GM23338 (cell line): ENCODE data around the gene PMM1. TPM values are rescaled to one million over a fixed set of nuclear protein-coding genes. Genes with fewer than 3 reads are reported as not detected.
"Not testable (repeated sequence)": the region's sequence is repeated elsewhere in the genome, so short reads cannot be mapped to it uniquely, and the experiment has no call there.

Experiments used
- ATAC-seq: fragments of 200-7000 bp; cut with Tn5 transposase; 3 replicates; pipeline ENCODE4 v1.9.1; 2020
- DNase-seq: peaks from one replicate; pipeline ENCODE4 v3.0.0-alpha.2; 2015; ENCODE audit warnings: low spot score
- H2AFZ ChIP-seq: fragments of 200-600 bp; sonication (generic); 2 replicates; pipeline ENCODE4 v1.8.0; 2016; ENCODE audit warnings: antibody characterized with exemption, mild to moderate bottlenecking, moderate library complexity
- H3F3A ChIP-seq: fragments of 200-600 bp; sonication (generic); replicated peaks from 2 replicates; pipeline ENCODE4 v1.8.0; 2017; ENCODE audit warnings: antibody characterized with exemption, mixed run types, low read depth
- H3K27ac ChIP-seq: fragments of 200-600 bp; sonication (generic); 2 replicates; pipeline ENCODE4 v1.6.1; 2016; ENCODE audit warnings: low read depth
- H3K27me3 ChIP-seq: fragments of 200-600 bp; sonication (generic); 2 replicates; pipeline ENCODE4 v1.8.0; 2016; ENCODE audit warnings: mild to moderate bottlenecking, mixed run types, moderate library complexity; ENCODE audit not compliant: insufficient read depth
- H3K36me3 ChIP-seq: fragments of 200-600 bp; sonication (generic); 2 replicates; pipeline ENCODE4 v1.8.0; 2016; ENCODE audit warnings: mild to moderate bottlenecking; ENCODE audit not compliant: insufficient read depth
- H3K4me1 ChIP-seq: fragments of 200-600 bp; sonication (generic); 2 replicates; pipeline ENCODE4 v1.8.0; 2016; ENCODE audit warnings: mild to moderate bottlenecking, moderate library complexity; ENCODE audit not compliant: insufficient read depth
- H3K4me2 ChIP-seq: fragments of 200-600 bp; sonication (generic); 2 replicates; pipeline ENCODE4 v1.7.1; 2017; ENCODE audit warnings: mixed run types
- H3K4me3 ChIP-seq: fragments of 200-600 bp; sonication (generic); 2 replicates; pipeline ENCODE4 v1.6.1; 2016; ENCODE audit warnings: mixed run types
- H3K79me2 ChIP-seq: fragments of 200-600 bp; sonication (generic); replicated peaks from 2 replicates; pipeline ENCODE4 v1.8.0; 2017; ENCODE audit warnings: mild to moderate bottlenecking; ENCODE audit not compliant: insufficient read depth
- H3K9me2 ChIP-seq: fragments of 200-600 bp; sonication (generic); 2 replicates; pipeline ENCODE4 v1.8.0; 2017; ENCODE audit not compliant: insufficient read depth
- H4K20me1 ChIP-seq: fragments of 200-600 bp; sonication (generic); replicated peaks from 2 replicates; pipeline ENCODE4 v1.8.0; 2017; ENCODE audit warnings: mild to moderate bottlenecking; ENCODE audit not compliant: insufficient read depth
- H3K27ac Mint-ChIP-seq: 2 replicates; pipeline ENCODE4 v1.8.0; 2020; ENCODE audit warnings: inconsistent platforms, mild to moderate bottlenecking, moderate library complexity, mixed read lengths
- H3K27me3 Mint-ChIP-seq: 3 replicates; pipeline ENCODE4 v1.8.0; 2022; ENCODE audit warnings: low read depth, mild to moderate bottlenecking, moderate library complexity, mixed read lengths, inconsistent platforms; ENCODE audit not compliant: insufficient read depth, poor library complexity
- H3K36me3 Mint-ChIP-seq: 3 replicates; pipeline ENCODE4 v1.8.0; 2021; ENCODE audit warnings: low read depth, mild to moderate bottlenecking, inconsistent platforms, moderate library complexity, mixed read lengths
- H3K4me1 Mint-ChIP-seq: 3 replicates; pipeline ENCODE4 v1.8.0; 2020; ENCODE audit warnings: mild to moderate bottlenecking, inconsistent platforms, mixed read lengths
- H3K4me3 Mint-ChIP-seq: 3 replicates; pipeline ENCODE4 v1.8.0; 2021; ENCODE audit warnings: moderate library complexity, mild to moderate bottlenecking, inconsistent platforms, mixed read lengths
- H3K9me3 Mint-ChIP-seq: 3 replicates; pipeline ENCODE4 v1.8.0; 2020; ENCODE audit warnings: moderate library complexity, mild to moderate bottlenecking, inconsistent platforms, mixed read lengths
- EZH2 ChIP-seq: fragments of 200-600 bp; sonication (generic); IDR thresholded peaks from one replicate; pipeline ENCODE4 v1.8.0; 2017; ENCODE audit warnings: antibody characterized with exemption, mild to moderate bottlenecking, low read depth; ENCODE audit not compliant: unreplicated experiment
- EZH2phosphoT487 ChIP-seq: fragments of 200-600 bp; sonication (generic); IDR thresholded peaks from one replicate; pipeline ENCODE4 v1.8.1; 2018; ENCODE audit warnings: antibody characterized with exemption; ENCODE audit not compliant: unreplicated experiment
- JUNB ChIP-seq: IDR thresholded peaks from one replicate; pipeline ENCODE4 v1.6.1; 2016; ENCODE audit warnings: antibody characterized with exemption; ENCODE audit not compliant: unreplicated experiment
- POLR2AphosphoS5 ChIP-seq: IDR thresholded peaks from 2 replicates; pipeline ENCODE4 v1.6.1; 2016; ENCODE audit warnings: antibody characterized with exemption, low read depth
- STAT1 ChIP-seq: IDR thresholded peaks from one replicate; pipeline ENCODE4 v1.6.1; 2016; ENCODE audit warnings: antibody characterized with exemption; ENCODE audit not compliant: unreplicated experiment
- ZNF114 ChIP-seq: fragments of 250-450 bp; sonication (Bioruptor Pico); IDR thresholded peaks from 2 replicates; pipeline ENCODE4 v1.5.0; 2020; ENCODE audit warnings: mild to moderate bottlenecking, moderate library complexity
- ZNF331 ChIP-seq: fragments of 250-450 bp; sonication (Bioruptor Pico); IDR thresholded peaks from 2 replicates; pipeline ENCODE4 v1.5.0; 2020; ENCODE audit warnings: low read depth, mild to moderate bottlenecking, moderate library complexity
- polyA plus RNA-seq: library from polyadenylated mRNA; unstranded; fragments of >200 nt; fragmentation: Nextera tagmentation; extraction: Ambion mirVana; gene quantifications from 2 replicates; pipeline ENCODE4 v1.2.1, GENCODE V29; 2016
- total RNA-seq: library from RNA; depleted of rRNA; stranded (reverse); fragments of >200 nt; shearing (Covaris generic); gene quantifications from 2 replicates; pipeline ENCODE4 v1.2.3, GENCODE V29; 2014
- TF ChIP-seq, protein P1 (sequence below): fragments of 250-450 bp; sonication (Bioruptor Pico); IDR thresholded peaks from 2 replicates; pipeline ENCODE4 v1.5.0; 2020; ENCODE audit warnings: mild to moderate bottlenecking, moderate library complexity

Gene PMM1
- total and polyA plus RNA-seq, 2 experiments from 2014 or later = 8.7 to 9.9 TPM

DNA sequence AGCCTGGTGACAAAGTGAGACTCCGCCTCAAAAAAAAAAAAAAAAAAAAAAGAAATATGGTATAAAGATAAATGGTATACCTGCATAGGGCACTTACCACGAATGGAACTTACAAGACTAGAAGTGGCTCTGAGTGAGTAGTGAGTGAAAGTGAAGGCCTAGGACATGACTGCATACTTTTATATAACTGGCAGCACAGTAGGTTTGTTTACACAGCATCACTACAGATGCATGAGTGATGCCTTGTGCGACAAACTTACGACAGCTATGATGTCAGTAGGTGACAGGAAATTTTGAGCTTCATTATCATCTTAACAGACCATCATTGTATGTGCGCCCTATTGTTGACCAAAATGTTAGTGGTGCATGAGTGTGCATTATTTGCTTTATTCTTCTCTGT is 49.1 kb upstream of the PMM1 start (continued):
- TF ChIP-seq EZH2 (no peak), POLR2AphosphoS5 (no peak), EZH2phosphoT487 (no peak), ZNF114 (no peak), JUNB (no peak)

GRCh38 chr22:41638124-41638523 is 48.5 kb upstream of the PMM1 start:
- TF ChIP-seq ZNF331 (CRISPR knock-in tag) = no peak
- Mint-ChIP-seq H3K4me1 (no peaks in the 10 kb centered on the region), H3K9me3 (no peaks in the 10 kb centered on the region), H3K27ac (no peak overlapping the region), H3K36me3 (peaks cover 91% of the 10 kb centered on the region), H3K27me3 (peaks cover 4% of the 10 kb centered on the region), H3K4me3 (no peak overlapping the region)
- no peak overlapping the region for H3K4me2 ChIP-seq
- H3K4me3 ChIP-seq = no peak overlapping the region
- peaks cover 37% of the 10 kb centered on the region for H4K20me1 ChIP-seq
- no peak for ATAC-seq
- no peaks in the 10 kb centered on the region for H3K27me3 ChIP-seq
- H3K36me3 ChIP-seq = peaks cover 76% of the 10 kb centered on the region
- no peaks in the 10 kb centered on the region for H3K4me1 ChIP-seq
- no peak for DNase-seq
- H2AFZ ChIP-seq = no peak overlapping the region
- H3K79me2 ChIP-seq = peaks cover 58% of the 10 kb centered on the region
- peaks cover 3% of the 10 kb centered on the region; the same call in 1 of the 2 replicates for H3F3A ChIP-seq
- H3K9me2 ChIP-seq = no peaks in the 10 kb centered on the region
- H3K27ac ChIP-seq = no peak overlapping the region

DNA sequence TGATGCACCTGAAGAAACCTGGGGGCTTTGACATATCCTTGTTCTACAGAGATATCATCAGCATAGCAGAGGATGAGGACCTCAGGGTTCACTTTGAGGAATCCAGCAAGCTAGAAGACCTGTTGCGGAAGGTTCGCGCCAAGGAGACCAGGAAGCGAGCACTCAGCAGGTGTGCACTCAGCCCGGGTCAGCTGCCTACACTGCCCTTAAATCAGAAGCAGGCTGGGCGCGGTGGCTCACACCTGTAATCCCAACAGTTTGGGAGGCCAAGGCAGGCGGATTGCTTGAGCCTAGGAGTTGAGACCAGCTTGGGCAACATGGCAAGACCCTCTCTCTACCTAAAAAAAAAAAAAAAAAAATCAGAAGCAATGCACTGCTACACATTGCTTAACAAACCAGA is 48.0 kb upstream of the PMM1 start:
- not testable (repeated sequence) for H3K9me3 Mint-ChIP-seq, H2AFZ ChIP-seq, H3K4me2 ChIP-seq, H3K27me3 ChIP-seq, DNase-seq, H3K4me1 Mint-ChIP-seq, H3K27ac Mint-ChIP-seq, H3K27ac ChIP-seq, H3K4me1 ChIP-seq, H3K4me3 Mint-ChIP-seq, H3K27me3 Mint-ChIP-seq, H3K9me2 ChIP-seq, H3K4me3 ChIP-seq, H3F3A ChIP-seq, ATAC-seq
- peaks cover 91% of the 10 kb centered on the region for H3K36me3 Mint-ChIP-seq
- H4K20me1 ChIP-seq = peaks cover 36% of the 10 kb centered on the region
- peaks cover 71% of the 10 kb centered on the region for H3K36me3 ChIP-seq
- H3K79me2 ChIP-seq = peaks cover 58% of the 10 kb centered on the region

GRCh38 chr22:41636467-41636866 is 46.8 kb upstream of the PMM1 start:
- Histone ChIP-seq H3F3A (no peaks in the 10 kb centered on the region; the same call in 1 of the 2 replicates), H3K4me2 (no peak overlapping the region), H3K79me2 (peaks cover 53% of the 10 kb centered on the region), H2AFZ (no peak overlapping the region), H3K36me3 (peaks cover 64% of the 10 kb centered on the region), H3K27ac (no peak overlapping the region), H3K4me3 (no peak overlapping the region), H3K4me1 (no peaks in the 10 kb centered on the region), H3K9me2 (no peaks in the 10 kb centered on the region), H3K27me3 (no peaks in the 10 kb centered on the region), H4K20me1 (peaks cover 29% of the 10 kb centered on the region)
- Mint-ChIP-seq H3K9me3 (peaks cover 6% of the 10 kb centered on the region; the same call in 2 of the 3 replicates), H3K4me1 (no peaks in the 10 kb centered on the region), H3K4me3 (no peak overlapping the region), H3K27ac (no peak overlapping the region), H3K36me3 (peaks cover 91% of the 10 kb centered on the region), H3K27me3 (peaks cover 4% of the 10 kb centered on the region)
- no peak for ATAC-seq
- TF ChIP-seq JUNB (no peak), STAT1 (no peak)
- TF ChIP-seq, protein P1, sequence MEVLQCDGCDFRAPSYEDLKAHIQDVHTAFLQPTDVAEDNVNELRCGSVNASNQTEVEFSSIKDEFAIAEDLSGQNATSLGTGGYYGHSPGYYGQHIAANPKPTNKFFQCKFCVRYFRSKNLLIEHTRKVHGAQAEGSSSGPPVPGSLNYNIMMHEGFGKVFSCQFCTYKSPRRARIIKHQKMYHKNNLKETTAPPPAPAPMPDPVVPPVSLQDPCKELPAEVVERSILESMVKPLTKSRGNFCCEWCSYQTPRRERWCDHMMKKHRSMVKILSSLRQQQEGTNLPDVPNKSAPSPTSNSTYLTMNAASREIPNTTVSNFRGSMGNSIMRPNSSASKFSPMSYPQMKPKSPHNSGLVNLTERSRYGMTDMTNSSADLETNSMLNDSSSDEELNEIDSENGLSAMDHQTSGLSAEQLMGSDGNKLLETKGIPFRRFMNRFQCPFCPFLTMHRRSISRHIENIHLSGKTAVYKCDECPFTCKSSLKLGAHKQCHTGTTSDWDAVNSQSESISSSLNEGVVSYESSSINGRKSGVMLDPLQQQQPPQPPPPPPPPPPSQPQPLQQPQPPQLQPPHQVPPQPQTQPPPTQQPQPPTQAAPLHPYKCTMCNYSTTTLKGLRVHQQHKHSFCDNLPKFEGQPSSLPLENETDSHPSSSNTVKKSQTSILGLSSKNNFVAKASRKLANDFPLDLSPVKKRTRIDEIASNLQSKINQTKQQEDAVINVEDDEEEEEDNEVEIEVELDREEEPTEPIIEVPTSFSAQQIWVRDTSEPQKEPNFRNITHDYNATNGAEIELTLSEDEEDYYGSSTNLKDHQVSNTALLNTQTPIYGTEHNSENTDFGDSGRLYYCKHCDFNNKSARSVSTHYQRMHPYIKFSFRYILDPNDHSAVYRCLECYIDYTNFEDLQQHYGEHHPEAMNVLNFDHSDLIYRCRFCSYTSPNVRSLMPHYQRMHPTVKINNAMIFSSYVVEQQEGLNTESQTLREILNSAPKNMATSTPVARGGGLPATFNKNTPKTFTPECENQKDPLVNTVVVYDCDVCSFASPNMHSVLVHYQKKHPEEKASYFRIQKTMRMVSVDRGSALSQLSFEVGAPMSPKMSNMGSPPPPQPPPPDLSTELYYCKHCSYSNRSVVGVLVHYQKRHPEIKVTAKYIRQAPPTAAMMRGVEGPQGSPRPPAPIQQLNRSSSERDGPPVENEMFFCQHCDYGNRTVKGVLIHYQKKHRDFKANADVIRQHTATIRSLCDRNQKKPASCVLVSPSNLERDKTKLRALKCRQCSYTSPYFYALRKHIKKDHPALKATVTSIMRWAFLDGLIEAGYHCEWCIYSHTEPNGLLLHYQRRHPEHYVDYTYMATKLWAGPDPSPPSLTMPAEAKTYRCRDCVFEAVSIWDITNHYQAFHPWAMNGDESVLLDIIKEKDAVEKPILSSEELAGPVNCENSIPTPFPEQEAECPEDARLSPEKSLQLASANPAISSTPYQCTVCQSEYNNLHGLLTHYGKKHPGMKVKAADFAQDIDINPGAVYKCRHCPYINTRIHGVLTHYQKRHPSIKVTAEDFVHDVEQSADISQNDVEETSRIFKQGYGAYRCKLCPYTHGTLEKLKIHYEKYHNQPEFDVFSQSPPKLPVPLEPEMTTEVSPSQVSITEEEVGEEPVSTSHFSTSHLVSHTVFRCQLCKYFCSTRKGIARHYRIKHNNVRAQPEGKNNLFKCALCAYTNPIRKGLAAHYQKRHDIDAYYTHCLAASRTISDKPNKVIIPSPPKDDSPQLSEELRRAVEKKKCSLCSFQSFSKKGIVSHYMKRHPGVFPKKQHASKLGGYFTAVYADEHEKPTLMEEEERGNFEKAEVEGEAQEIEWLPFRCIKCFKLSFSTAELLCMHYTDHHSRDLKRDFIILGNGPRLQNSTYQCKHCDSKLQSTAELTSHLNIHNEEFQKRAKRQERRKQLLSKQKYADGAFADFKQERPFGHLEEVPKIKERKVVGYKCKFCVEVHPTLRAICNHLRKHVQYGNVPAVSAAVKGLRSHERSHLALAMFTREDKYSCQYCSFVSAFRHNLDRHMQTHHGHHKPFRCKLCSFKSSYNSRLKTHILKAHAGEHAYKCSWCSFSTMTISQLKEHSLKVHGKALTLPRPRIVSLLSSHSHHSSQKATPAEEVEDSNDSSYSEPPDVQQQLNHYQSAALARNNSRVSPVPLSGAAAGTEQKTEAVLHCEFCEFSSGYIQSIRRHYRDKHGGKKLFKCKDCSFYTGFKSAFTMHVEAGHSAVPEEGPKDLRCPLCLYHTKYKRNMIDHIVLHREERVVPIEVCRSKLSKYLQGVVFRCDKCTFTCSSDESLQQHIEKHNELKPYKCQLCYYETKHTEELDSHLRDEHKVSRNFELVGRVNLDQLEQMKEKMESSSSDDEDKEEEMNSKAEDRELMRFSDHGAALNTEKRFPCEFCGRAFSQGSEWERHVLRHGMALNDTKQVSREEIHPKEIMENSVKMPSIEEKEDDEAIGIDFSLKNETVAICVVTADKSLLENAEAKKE = no peak
- DNase-seq = no peak
